ENCODE measurements around the gene IQSEC1. TPM values are rescaled to one million over a fixed set of nuclear protein-coding genes. Genes with fewer than 3 reads are reported as not detected.

The IQSEC1 gene
- total and polyA plus RNA-seq, 9 of the 15 experiments (the other 6 are each of a cell fraction or from before 2014, with no cell fraction given), result 0.56 to 39.0 (median 6.8) TPM

GRCh38 chr3:12862387-12862786 lies 210.8 kb downstream of the IQSEC1 start (continued):
- TF ChIP-seq BRF1 (IDR thresholded peaks at IDR 0.05; ENCODE audit: borderline replicate concordance, extremely low read depth, insufficient read length), result no peak
- no peak for TF ChIP-seq ATF1 (CRISPR knock-in tag; IDR thresholded peaks at IDR 0.05)
- no peak for TF ChIP-seq ATF1 (tag; IDR thresholded peaks at IDR 0.05)
- TF ChIP-seq ZNF24 (IDR thresholded peaks at IDR 0.05), result no peak
- TF ChIP-seq TCF3 (CRISPR knock-in tag; IDR thresholded peaks at IDR 0.05), result peak; percentile 49
- TF ChIP-seq PBX2 (CRISPR knock-in tag; IDR thresholded peaks at IDR 0.05; ENCODE audit: low read depth), result no peak
- no peak for TF ChIP-seq PBX2 (tag; conservative IDR thresholded peaks at IDR 0.05; ENCODE audit: low read depth)
- TF ChIP-seq ZNF23 (CRISPR knock-in tag; IDR thresholded peaks at IDR 0.05), result no peak
- no peak for TF ChIP-seq SP1 (CRISPR knock-in tag; IDR thresholded peaks at IDR 0.05)
- TF ChIP-seq CBX5 (IDR thresholded peaks at IDR 0.05; ENCODE audit: borderline replicate concordance, low read depth), result no peak
- TF ChIP-seq ZNF124 (CRISPR knock-in tag; IDR thresholded peaks at IDR 0.05), result no peak
- TF ChIP-seq GABPA (tag; conservative IDR thresholded peaks at IDR 0.05; ENCODE audit: low read depth), result no peak
- no peak for TF ChIP-seq TFAP4 (CRISPR knock-in tag; IDR thresholded peaks at IDR 0.05; ENCODE audit: borderline replicate concordance)
- 0 out of 4 replicates have a peak, but pooled peaks of 1 of the 2 experiments have one; percentile 49 for TF ChIP-seq ZNF639 (CRISPR knock-in tag; conservative IDR thresholded peaks at IDR 0.05 in 1 of 2, IDR thresholded peaks at IDR 0.05 in 1 of 2)
- no peak for TF ChIP-seq TSC22D4 (tag; IDR thresholded peaks at IDR 0.05)
- TF ChIP-seq CREB3 (tag; conservative IDR thresholded peaks at IDR 0.05; ENCODE audit: low read depth), result peak; percentile 31; the same call in 1 of the 2 replicates
- TF ChIP-seq TEAD1 (CRISPR knock-in tag; IDR thresholded peaks at IDR 0.05), result no peak
- TF ChIP-seq ARID2 (IDR thresholded peaks at IDR 0.05), result no peak
- no peak for TF ChIP-seq ZNF699 (CRISPR knock-in tag; IDR thresholded peaks at IDR 0.05; ENCODE audit: insufficient replicate concordance)
- no peak for TF ChIP-seq ZNF217 (CRISPR knock-in tag; IDR thresholded peaks at IDR 0.05)
- no peak for TF ChIP-seq SMARCA5 (IDR thresholded peaks at IDR 0.05)
- TF ChIP-seq CTBP1 (IDR thresholded peaks at IDR 0.05; ENCODE audit: borderline replicate concordance), result no peak
- no peak for TF ChIP-seq ZBTB8A (IDR thresholded peaks at IDR 0.05; ENCODE audit: partially characterized antibody)
- TF ChIP-seq ZNF707 (CRISPR knock-in tag; conservative IDR thresholded peaks at IDR 0.05), result no peak
- peak; percentile 64 for TF ChIP-seq CBFA2T3 (IDR thresholded peaks at IDR 0.05)
- no peak for TF ChIP-seq ZNF766 (CRISPR knock-in tag; conservative IDR thresholded peaks at IDR 0.05)
- peak; percentile 38; the same call in 1 of the 2 replicates for TF ChIP-seq TAL1 (IDR thresholded peaks at IDR 0.05)
